Body of pancreas (tissue), 4 donors: ENCODE measurements around the gene SLX4IP.

Source experiments
- CTCF ChIP-seq, 7 experiments: fragments of 450-650 bp in 4 of 7; fragments of 200-600 bp in 3 of 7; sonication (generic) in 3 of 7; IDR thresholded peaks; one replicate each; pipeline ENCODE4 v1.5.1; 2016 to 2019; ENCODE audit warnings: antibody characterized with exemption in 7 of 7
- POLR2A ChIP-seq, 3 donors: fragments of 450-650 bp; IDR thresholded peaks; one replicate each; pipeline ENCODE4 v1.6.1; 2016; ENCODE audit warnings: antibody characterized with exemption in 3 of 3, mild to moderate bottlenecking in 2 of 3

GRCh38 chr20:10665027-10665561, 230.0 kb downstream of the SLX4IP start:
- no peak for TF ChIP-seq CTCF (IDR thresholded peaks at IDR 0.05)
- no peak for TF ChIP-seq POLR2A (IDR thresholded peaks at IDR 0.05)
